Sigmoid colon (tissue), 7 donors: ENCODE measurements around the gene MRPL9. TPM values are rescaled to one million over a fixed set of nuclear protein-coding genes. Genes with fewer than 3 reads are reported as not detected.

Experiments used
- DNase-seq: peaks from one replicate; pipeline ENCODE4 v3.0.0-alpha.2; 2019
- H3K27ac ChIP-seq, 4 donors: fragments of 200-600 bp; sonication (generic); one replicate each; pipeline ENCODE4 v1.5.1; 2016 to 2019; ENCODE audit warnings: mild to moderate bottlenecking in 1 of 4
- H3K27me3 ChIP-seq, 3 donors: fragments of 200-600 bp; sonication (generic); one replicate each; pipeline ENCODE4 v1.5.1; 2019; ENCODE audit warnings: mild to moderate bottlenecking in 1 of 3
- H3K36me3 ChIP-seq, 4 donors: fragments of 200-600 bp; sonication (generic); one replicate each; pipeline ENCODE4 v1.5.1; 2016 to 2019
- H3K4me1 ChIP-seq, 4 donors: fragments of 200-600 bp; sonication (generic); one replicate each; pipeline ENCODE4 v1.5.1; 2017 to 2019
- H3K4me3 ChIP-seq, 4 donors: fragments of 200-600 bp; sonication (generic); one replicate each; pipeline ENCODE4 v1.5.1; 2017 to 2019; ENCODE audit warnings: mild to moderate bottlenecking in 2 of 4, moderate library complexity in 1 of 4
- H3K9me3 ChIP-seq, 4 donors: fragments of 200-600 bp in 3 of 4; sonication (generic) in 3 of 4; one replicate each; pipeline versions ENCODE4 v1.5.1 to v1.6.1; 2013 to 2019
- CTCF ChIP-seq, 4 experiments: fragments of 450-650 bp in 3 of 4; fragments of 200-600 bp in 1 of 4; IDR thresholded peaks; one replicate each; pipeline ENCODE4 v1.5.1; 2016 to 2019; ENCODE audit warnings: antibody characterized with exemption in 4 of 4, mild to moderate bottlenecking in 3 of 4, moderate library complexity in 2 of 4
- EP300 ChIP-seq, 4 donors: sonication (generic); formaldehyde crosslinking; IDR thresholded peaks; one replicate each; pipeline ENCODE4 v1.6.1; 2017; ENCODE audit warnings: antibody characterized with exemption in 4 of 4
- POLR2A ChIP-seq, 2 donors: fragments of 450-650 bp; IDR thresholded peaks; one replicate each; pipeline ENCODE4 v1.6.1; 2016; ENCODE audit warnings: antibody characterized with exemption in 2 of 2, mild to moderate bottlenecking in 2 of 2, moderate library complexity in 2 of 2
- POLR2AphosphoS5 ChIP-seq, 4 donors: sonication (generic); formaldehyde crosslinking; IDR thresholded peaks; one replicate each; pipeline ENCODE4 v1.6.1; 2017; ENCODE audit warnings: antibody characterized with exemption in 4 of 4
- WGBS, 2 donors: extraction: QIAGEN DNeasy Blood & Tissue Kit; methylation state at CpG; one replicate each; pipeline ENCODE4 v1.1.7; 2013; 5-methylcytosine and 5-hydroxymethylcytosine counted together
- intact Hi-C: fragments of 100-400 bp; cut with DNase I; formaldehyde crosslinking; loops from one replicate; pipeline ENCODE4 v1.15.1; 2023
- polyA plus RNA-seq, 3 donors: library from polyadenylated mRNA; stranded (reverse); fragments of 200-250 nt; gene quantifications; one replicate each; pipeline ENCODE4 v1.2.3, GENCODE V29; 2013
- total RNA-seq, 4 donors: library from RNA; depleted of rRNA; stranded (reverse); fragments of >200 nt; gene quantifications; one replicate each; pipeline ENCODE4 v1.1.0, GENCODE V29; 2016
- donor health status: healthy with polysubstance abuse.
- donor health status: Bipolar disorder and iron deficiency.
- donor health status: healthy.

Gene MRPL9
- total and polyA plus RNA-seq, 7 donors = 47.9 to 68.7 (median 55.8) TPM

GRCh38 chr1:151759241-151759640 lies 4.1 kb downstream of the MRPL9 start:
- Histone ChIP-seq H3K4me3 (no peak overlapping the region), H3K36me3 (peaks cover 0 to 58% (median 16%) of the 10 kb centered on the region in 4 donors), H3K27me3 (no peaks in the 10 kb centered on the region), H3K9me3 (no peaks in the 10 kb centered on the region), H3K27ac (no peak overlapping the region), H3K4me1 (peaks cover 0 to 13% (median 7%) of the 10 kb centered on the region in 4 donors)
- intact Hi-C loops = no loop called here
- no peak for TF ChIP-seq EP300 (IDR thresholded peaks at IDR 0.05)
- no peak for TF ChIP-seq POLR2AphosphoS5 (IDR thresholded peaks at IDR 0.05)
- TF ChIP-seq POLR2A (IDR thresholded peaks at IDR 0.05) = no peak
- no peak for TF ChIP-seq CTCF (IDR thresholded peaks at IDR 0.05)
- DNase-seq = no peak

GRCh38 chr1:151756291-151756690 lies 7.0 kb downstream of the MRPL9 start:
- H3K36me3 ChIP-seq = peaks cover 0 to 48% (median 9%) of the 10 kb centered on the region in 4 donors

GRCh38 chr1:151741516-151741915 lies 21.8 kb downstream of the MRPL9 start:
- TF ChIP-seq POLR2AphosphoS5 (IDR thresholded peaks at IDR 0.05) (no peak), CTCF (IDR thresholded peaks at IDR 0.05) (no peak), POLR2A (IDR thresholded peaks at IDR 0.05) (no peak), EP300 (IDR thresholded peaks at IDR 0.05) (no peak)
- DNase-seq = no peak
- peaks cover 0 to 10% (median 0%) of the 10 kb centered on the region in 4 donors for H3K9me3 ChIP-seq
- H3K27me3 ChIP-seq = no peaks in the 10 kb centered on the region
- no peak overlapping the region for H3K4me3 ChIP-seq
- H3K27ac ChIP-seq = no peak overlapping the region
- intact Hi-C loops = no loop called here
- 92 to 94% methylated on average over 4 of the region's 4 CpGs for WGBS, 2 donors
- no peaks in the 10 kb centered on the region for H3K36me3 ChIP-seq
- H3K4me1 ChIP-seq = no peaks in the 10 kb centered on the region

More at GRCh38 chr1:151756291-151756690, 7.0 kb downstream of the MRPL9 start:
- DNase-seq = no peak
- no peak overlapping the region for H3K27ac ChIP-seq
- TF ChIP-seq POLR2A (IDR thresholded peaks at IDR 0.05) = no peak
- TF ChIP-seq POLR2AphosphoS5 (IDR thresholded peaks at IDR 0.05) = no peak
- TF ChIP-seq EP300 (IDR thresholded peaks at IDR 0.05) = no peak
- TF ChIP-seq CTCF (IDR thresholded peaks at IDR 0.05) = no peak
- no peaks in the 10 kb centered on the region for H3K9me3 ChIP-seq
- intact Hi-C loops = no loop called here
- WGBS, 2 donors = 77 to 84% methylated on average over 1 of the region's 1 CpG
- no peaks in the 10 kb centered on the region for H3K4me1 ChIP-seq
- no peaks in the 10 kb centered on the region for H3K27me3 ChIP-seq
- H3K4me3 ChIP-seq = no peak overlapping the region

GRCh38 chr1:151739590-151740355 lies 23.5 kb downstream of the MRPL9 start:
- Histone ChIP-seq H3K4me3 (no peak overlapping the region), H3K27ac (no peak overlapping the region), H3K4me1 (no peaks in the 10 kb centered on the region), H3K36me3 (no peaks in the 10 kb centered on the region), H3K9me3 (peaks cover 0 to 10% (median 0%) of the 10 kb centered on the region in 4 donors), H3K27me3 (no peaks in the 10 kb centered on the region)
- intact Hi-C loops = no loop called here
- no peak for DNase-seq
- TF ChIP-seq POLR2AphosphoS5 (IDR thresholded peaks at IDR 0.05) = no peak
- TF ChIP-seq EP300 (IDR thresholded peaks at IDR 0.05) = no peak
- TF ChIP-seq CTCF (IDR thresholded peaks at IDR 0.05) = no peak
- TF ChIP-seq POLR2A (IDR thresholded peaks at IDR 0.05) = no peak
- 18 to 52% methylated on average over 3 of the region's 3 CpGs for WGBS, 2 donors
